ENCODE data around the gene AGTRAP. TPM values are rescaled to one million over a fixed set of nuclear protein-coding genes. Genes with fewer than 3 reads are reported as not detected.

The AGTRAP gene
- total RNA-seq, 6 experiments from 2014 or later: 31.4 to 41.4 (median 33.6) TPM

DNA sequence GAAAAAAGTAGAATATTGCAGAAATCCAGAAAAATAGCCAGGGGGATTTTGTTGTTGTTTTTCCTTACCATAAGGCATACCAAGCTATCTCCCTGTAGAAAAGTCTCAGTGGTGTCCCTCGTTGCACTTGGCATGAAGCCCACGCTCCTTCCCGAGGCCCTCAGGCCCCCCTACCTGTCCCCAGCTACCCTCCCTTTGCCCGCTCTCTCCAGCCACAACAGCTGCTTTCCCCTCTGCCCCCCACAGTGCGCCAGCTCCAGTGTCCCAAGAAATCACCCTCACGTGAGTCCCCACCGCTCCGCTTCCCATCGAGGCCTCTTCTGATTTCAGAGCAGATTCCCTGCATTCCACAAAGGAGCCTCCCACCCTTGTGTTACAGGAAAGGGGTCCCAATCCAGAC, 8.4 kb downstream of the AGTRAP start:
- no peak overlapping the region for H3K4me3 Mint-ChIP-seq

DNA sequence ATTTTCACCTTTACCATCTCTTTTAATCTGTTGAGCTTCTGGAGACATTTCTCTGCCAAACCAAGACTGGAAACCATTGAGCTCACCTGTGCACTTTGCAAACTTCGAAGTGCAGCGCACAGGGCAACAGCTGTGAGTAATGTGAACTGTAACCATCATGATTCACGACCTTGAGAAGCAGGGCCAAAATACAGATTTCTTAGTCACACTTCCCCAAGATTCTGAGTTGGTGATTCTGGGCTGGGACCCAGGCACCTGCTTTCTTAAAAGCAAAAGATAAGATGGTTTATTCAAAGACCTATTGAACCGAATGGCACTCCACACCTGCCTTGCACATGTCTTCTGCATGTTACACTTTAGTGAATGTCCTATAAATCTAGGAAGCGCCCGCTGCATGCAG, 10.2 kb downstream of the AGTRAP start:
- Mint-ChIP-seq H3K4me1 (ENCODE audit: low read depth) (peaks cover 13% of the 10 kb centered on the region), H3K36me3 (ENCODE audit: low read depth) (no peaks in the 10 kb centered on the region), H3K27ac (no peak overlapping the region), H3K4me3 (no peak overlapping the region), H3K9me3 (no peaks in the 10 kb centered on the region), H3K27me3 (ENCODE audit: insufficient read depth) (no peaks in the 10 kb centered on the region; the same call in 1 of the 2 replicates)
- TF ChIP-seq, protein P1, sequence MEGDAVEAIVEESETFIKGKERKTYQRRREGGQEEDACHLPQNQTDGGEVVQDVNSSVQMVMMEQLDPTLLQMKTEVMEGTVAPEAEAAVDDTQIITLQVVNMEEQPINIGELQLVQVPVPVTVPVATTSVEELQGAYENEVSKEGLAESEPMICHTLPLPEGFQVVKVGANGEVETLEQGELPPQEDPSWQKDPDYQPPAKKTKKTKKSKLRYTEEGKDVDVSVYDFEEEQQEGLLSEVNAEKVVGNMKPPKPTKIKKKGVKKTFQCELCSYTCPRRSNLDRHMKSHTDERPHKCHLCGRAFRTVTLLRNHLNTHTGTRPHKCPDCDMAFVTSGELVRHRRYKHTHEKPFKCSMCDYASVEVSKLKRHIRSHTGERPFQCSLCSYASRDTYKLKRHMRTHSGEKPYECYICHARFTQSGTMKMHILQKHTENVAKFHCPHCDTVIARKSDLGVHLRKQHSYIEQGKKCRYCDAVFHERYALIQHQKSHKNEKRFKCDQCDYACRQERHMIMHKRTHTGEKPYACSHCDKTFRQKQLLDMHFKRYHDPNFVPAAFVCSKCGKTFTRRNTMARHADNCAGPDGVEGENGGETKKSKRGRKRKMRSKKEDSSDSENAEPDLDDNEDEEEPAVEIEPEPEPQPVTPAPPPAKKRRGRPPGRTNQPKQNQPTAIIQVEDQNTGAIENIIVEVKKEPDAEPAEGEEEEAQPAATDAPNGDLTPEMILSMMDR (IDR thresholded peaks at IDR 0.05): no peak
- DNase-seq: peak; percentile 14

More for the DNA sequence above, 8.4 kb downstream of the AGTRAP start:
- Mint-ChIP-seq H3K9me3 (no peaks in the 10 kb centered on the region), H3K4me1 (ENCODE audit: low read depth) (peaks cover 21% of the 10 kb centered on the region), H3K27me3 (ENCODE audit: insufficient read depth) (no peaks in the 10 kb centered on the region; the same call in 1 of the 2 replicates), H3K27ac (no peak overlapping the region), H3K36me3 (ENCODE audit: low read depth) (no peaks in the 10 kb centered on the region)
- DNase-seq: no peak
- TF ChIP-seq, protein P1 (IDR thresholded peaks at IDR 0.05): no peak

DNA sequence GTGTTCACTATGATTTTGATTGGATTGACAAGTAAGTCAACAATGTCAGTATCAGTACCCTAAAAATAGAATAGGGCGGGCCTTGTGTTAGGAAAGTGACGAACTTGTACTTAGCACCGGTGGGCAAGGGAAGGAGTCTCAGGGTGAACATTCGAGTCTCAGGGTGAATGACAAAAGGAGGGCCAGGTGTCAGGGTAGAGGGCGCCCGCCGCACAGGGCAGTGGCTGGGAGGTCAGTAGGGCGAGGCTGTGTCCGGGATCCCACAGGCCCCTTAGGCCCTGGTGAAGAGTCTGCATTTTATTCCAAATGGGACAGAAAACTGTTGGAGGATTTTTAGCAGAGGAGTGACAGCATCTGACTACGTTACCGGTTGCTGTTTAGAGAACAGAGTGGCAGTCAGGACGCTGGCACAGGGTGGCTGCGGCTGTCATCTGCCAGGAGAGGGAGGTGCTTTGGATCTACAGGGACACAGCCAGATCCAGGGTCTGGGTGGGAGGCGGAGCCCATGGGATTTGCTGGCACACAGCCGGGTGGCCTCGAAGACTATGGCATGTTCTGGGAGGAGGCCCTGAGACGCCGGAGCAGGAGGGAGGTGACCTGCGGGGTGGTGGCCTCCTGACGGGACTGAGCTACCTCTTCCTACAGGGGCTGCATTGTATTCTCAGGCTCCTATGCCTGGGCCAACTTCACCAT, 11.0 kb downstream of the AGTRAP start:
- Mint-ChIP-seq H3K9me3 (no peaks in the 10 kb centered on the region), H3K4me3 (no peak overlapping the region), H3K27me3 (ENCODE audit: insufficient read depth) (peaks cover 2% of the 10 kb centered on the region), H3K27ac (no peak overlapping the region), H3K4me1 (ENCODE audit: low read depth) (peaks cover 13% of the 10 kb centered on the region), H3K36me3 (ENCODE audit: low read depth) (no peaks in the 10 kb centered on the region)
- TF ChIP-seq, protein P1 (IDR thresholded peaks at IDR 0.05): no peak
- DNase-seq: no peak

DNA sequence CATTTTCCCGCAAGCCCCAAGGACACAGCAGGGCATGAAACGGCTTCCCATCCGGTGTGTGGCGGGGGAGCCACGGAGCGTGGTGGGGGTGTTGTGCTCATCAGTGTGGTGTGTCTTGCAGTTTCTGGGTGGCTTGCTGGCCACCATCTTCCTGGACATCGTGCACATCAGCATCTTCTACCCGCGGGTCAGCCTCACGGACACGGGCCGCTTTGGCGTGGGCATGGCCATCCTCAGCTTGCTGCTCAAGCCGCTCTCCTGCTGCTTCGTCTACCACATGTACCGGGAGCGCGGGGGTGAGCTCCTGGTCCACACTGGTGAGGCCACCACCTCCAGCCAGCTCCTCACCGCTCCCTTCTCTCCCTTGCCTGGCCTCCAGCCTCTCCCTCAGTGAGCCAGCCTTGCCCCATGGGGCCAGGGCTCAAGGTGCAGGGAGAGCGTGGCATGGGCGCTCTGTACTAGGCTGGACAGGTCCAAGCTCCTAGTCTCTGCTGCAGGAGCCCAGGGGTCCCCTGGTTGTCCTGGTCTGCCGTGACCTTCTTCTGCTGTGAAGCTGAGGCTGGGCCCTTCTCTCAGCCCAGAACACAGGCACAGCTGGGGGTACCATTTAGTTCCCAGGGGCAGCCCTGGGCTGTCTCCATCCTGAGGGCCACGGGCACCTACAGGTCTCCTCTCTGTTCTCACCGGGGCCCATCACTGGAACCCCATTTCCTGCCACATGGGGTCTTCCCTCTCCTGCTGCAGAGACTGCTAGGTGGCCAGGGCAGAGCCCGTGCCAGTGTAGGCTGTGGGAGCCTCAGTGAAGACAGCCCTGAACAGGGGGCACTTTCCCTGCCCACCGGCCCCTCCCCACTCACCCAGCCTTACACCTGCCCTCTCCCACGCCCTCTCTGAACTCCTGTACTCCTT, 12.6 kb downstream of the AGTRAP start:
- Mint-ChIP-seq H3K27me3 (ENCODE audit: insufficient read depth) (peaks cover 16% of the 10 kb centered on the region), H3K36me3 (ENCODE audit: low read depth) (no peaks in the 10 kb centered on the region), H3K27ac (no peak overlapping the region), H3K4me3 (no peak overlapping the region), H3K4me1 (ENCODE audit: low read depth) (peaks cover 13% of the 10 kb centered on the region), H3K9me3 (no peaks in the 10 kb centered on the region)
- TF ChIP-seq, protein P1 (IDR thresholded peaks at IDR 0.05): no peak
- no peak for DNase-seq

DNA sequence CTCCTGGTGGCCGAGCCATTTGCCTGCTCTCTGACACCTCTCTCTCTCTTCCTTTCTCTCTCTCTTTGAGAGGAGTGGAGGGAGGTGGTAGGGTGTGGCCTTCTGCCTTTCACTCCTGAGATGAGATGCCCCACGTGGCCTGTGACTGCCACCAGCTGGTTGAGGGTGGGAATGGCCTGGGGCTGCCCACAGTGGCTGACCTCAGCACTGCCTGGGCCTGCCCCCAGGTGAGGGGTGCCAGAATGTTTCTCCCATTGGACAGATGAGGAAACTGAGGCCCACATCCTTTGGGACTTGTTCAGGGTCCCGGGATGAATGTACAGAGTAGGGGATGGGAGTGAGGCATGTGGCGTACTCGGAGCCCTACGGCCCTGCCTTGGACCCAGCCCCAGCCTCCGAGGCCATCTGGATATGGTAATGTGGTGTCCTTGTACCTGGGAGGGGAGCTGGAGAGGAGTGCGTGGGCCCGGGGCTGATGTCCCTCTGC, 13.3 kb downstream of the AGTRAP start:
- Mint-ChIP-seq H3K4me3 (no peak overlapping the region), H3K36me3 (ENCODE audit: low read depth) (no peaks in the 10 kb centered on the region), H3K27ac (no peak overlapping the region), H3K4me1 (ENCODE audit: low read depth) (peaks cover 19% of the 10 kb centered on the region), H3K27me3 (ENCODE audit: insufficient read depth) (peaks cover 18% of the 10 kb centered on the region), H3K9me3 (no peaks in the 10 kb centered on the region)
- peak; percentile 17 for DNase-seq
- TF ChIP-seq, protein P1 (IDR thresholded peaks at IDR 0.05): peak; percentile 71
